SH-SY5Y (cell line): ENCODE results near the gene NANP.

Experiments
- GATA2 ChIP-seq: IDR thresholded peaks from 2 replicates; pipeline ENCODE4 v1.6.1; 2011; ENCODE audit warnings: mild to moderate bottlenecking, low read depth, low read length
- GATA3 ChIP-seq: IDR thresholded peaks from 2 replicates; pipeline ENCODE4 v1.6.1; 2011; ENCODE audit warnings: low read depth, mild to moderate bottlenecking, low read length, moderate library complexity

DNA sequence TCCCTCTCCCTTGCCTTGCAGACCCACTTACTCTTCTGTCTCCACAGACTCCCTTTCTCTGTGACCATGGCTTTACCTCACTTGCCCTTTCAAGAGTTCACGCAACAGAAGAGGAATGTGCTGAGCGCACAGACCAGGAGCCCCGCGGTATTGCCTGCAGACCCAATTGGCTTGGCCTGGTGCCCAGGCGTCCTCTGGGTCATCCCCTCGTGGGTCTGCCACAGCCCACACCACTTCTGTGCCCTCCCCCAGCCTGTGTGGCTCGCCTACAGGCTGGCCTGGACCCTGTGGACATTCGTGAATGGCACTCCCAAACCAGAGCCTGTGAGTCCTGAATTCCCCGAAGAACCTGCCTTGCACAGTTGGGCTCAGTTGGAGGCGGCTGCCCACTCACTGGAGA, 23.2 kb downstream of the NANP start:
- no peak for TF ChIP-seq GATA2
- no peak for TF ChIP-seq GATA3
